ENCODE data around the gene TPI1.

Gene TPI1

GRCh38 chr12:6828781-6829535 lies 38.4 kb upstream of the TPI1 start:
- no peak for DNase-seq (ENCODE audit: low read depth)

- DNase-seq (ENCODE audit: low read depth): no peak
Measured at GRCh38 chr12:6829536-6830220, 37.7 kb upstream of the TPI1 start.

GRCh38 chr12:6830286-6830890 lies 36.9 kb upstream of the TPI1 start:
- DNase-seq (ENCODE audit: low read depth): no peak

- DNase-seq (ENCODE audit: low read depth): no peak
Measured at GRCh38 chr12:6830999-6831398, 36.3 kb upstream of the TPI1 start.

GRCh38 chr12:6831450-6831995 lies 35.8 kb upstream of the TPI1 start:
- no peak for DNase-seq (ENCODE audit: low read depth)

GRCh38 chr12:6832125-6832524 lies 35.2 kb upstream of the TPI1 start:
- no peak for DNase-seq (ENCODE audit: low read depth)

- no peak for DNase-seq (ENCODE audit: low read depth)
Measured at GRCh38 chr12:6833189-6833890, 34.0 kb upstream of the TPI1 start.

GRCh38 chr12:6834254-6834653 lies 33.1 kb upstream of the TPI1 start:
- DNase-seq (ENCODE audit: low read depth): no peak

- no peak for DNase-seq (ENCODE audit: low read depth)
Measured at GRCh38 chr12:6834873-6835272, 32.5 kb upstream of the TPI1 start.

GRCh38 chr12:6836851-6837250 lies 30.5 kb upstream of the TPI1 start:
- DNase-seq (ENCODE audit: low read depth): no peak

- no peak for DNase-seq (ENCODE audit: low read depth)
Measured at GRCh38 chr12:6837370-6838060, 29.8 kb upstream of the TPI1 start.

- DNase-seq (ENCODE audit: low read depth): no peak
Measured at GRCh38 chr12:6838854-6839253, 28.5 kb upstream of the TPI1 start.

- no peak for DNase-seq (ENCODE audit: low read depth)
Measured at GRCh38 chr12:6839482-6840201, 27.7 kb upstream of the TPI1 start.

GRCh38 chr12:6840330-6840729 lies 27.0 kb upstream of the TPI1 start:
- DNase-seq (ENCODE audit: low read depth): no peak

- DNase-seq (ENCODE audit: low read depth): no peak
Measured at GRCh38 chr12:6840761-6841515, 26.4 kb upstream of the TPI1 start, which contains the start of gene GNB3. GNB3 (plus strand) TSS chr12:6840925; CDS start chr12:6841288, 363 bp downstream.

GRCh38 chr12:6842075-6842474 lies 25.3 kb upstream of the TPI1 start:
- DNase-seq (ENCODE audit: low read depth): no peak

- DNase-seq (ENCODE audit: low read depth): no peak
Measured at GRCh38 chr12:6843118-6843902, 24.0 kb upstream of the TPI1 start.

GRCh38 chr12:6845395-6845794 lies 21.9 kb upstream of the TPI1 start:
- DNase-seq (ENCODE audit: low read depth): no peak

- DNase-seq (ENCODE audit: low read depth): no peak
Measured at GRCh38 chr12:6846316-6846869, 20.9 kb upstream of the TPI1 start.
